Neural progenitor cell (in vitro differentiated cells): ENCODE results near the gene MORN4. TPM values are rescaled to one million over a fixed set of nuclear protein-coding genes. Genes with fewer than 3 reads are reported as not detected.
A peak's percentile ranks its signal among the peaks of the same experiment; 100 is the strongest.
"Not testable (repeated sequence)": the region's sequence is repeated elsewhere in the genome, so short reads cannot be mapped to it uniquely, and the experiment has no call there.

Source experiments
- DNase-seq: peaks from one replicate; pipeline ENCODE4 v3.0.0-alpha.2; 2016; ENCODE audit warnings: low spot score
- H2AFZ ChIP-seq: fragments of 200-600 bp; sonication (generic); replicated peaks from 2 replicates; pipeline ENCODE4 v1.6.1; 2016; ENCODE audit warnings: antibody characterized with exemption
- H3F3A ChIP-seq: fragments of 200-600 bp; sonication (generic); 2 replicates; pipeline ENCODE4 v1.6.1; 2016; ENCODE audit warnings: antibody characterized with exemption, low read depth
- H3K27ac ChIP-seq: fragments of 200-600 bp; sonication (generic); 2 replicates; pipeline ENCODE4 v1.5.1; 2016; ENCODE audit warnings: mild to moderate bottlenecking
- H3K27me3 ChIP-seq: fragments of 200-600 bp; sonication (generic); 2 replicates; pipeline ENCODE4 v1.6.1; 2016; ENCODE audit warnings: mild to moderate bottlenecking, moderate library complexity
- H3K36me3 ChIP-seq: fragments of 200-600 bp; sonication (generic); 2 replicates; pipeline ENCODE4 v1.5.1; 2016
- H3K4me1 ChIP-seq: fragments of 200-600 bp; sonication (generic); 2 replicates; pipeline ENCODE4 v1.6.1; 2016; ENCODE audit warnings: mixed run types
- H3K4me2 ChIP-seq: fragments of 200-600 bp; sonication (generic); 2 replicates; pipeline ENCODE4 v1.6.1; 2016
- H3K4me3 ChIP-seq: fragments of 200-600 bp; sonication (generic); 2 replicates; pipeline ENCODE4 v1.5.1; 2016
- H3K79me2 ChIP-seq: fragments of 200-600 bp; sonication (generic); 2 replicates; pipeline ENCODE4 v1.6.1; 2016; ENCODE audit warnings: low read depth
- H3K9ac ChIP-seq: fragments of 200-600 bp; sonication (generic); 2 replicates; pipeline ENCODE4 v1.6.1; 2016
- H3K9me3 ChIP-seq: fragments of 200-600 bp; sonication (generic); 2 replicates; pipeline ENCODE4 v1.5.1; 2016; ENCODE audit warnings: low read depth
- H4K20me1 ChIP-seq: fragments of 200-600 bp; sonication (generic); 2 replicates; pipeline ENCODE4 v1.6.1; 2016; ENCODE audit warnings: low read depth
- H3K27ac Mint-ChIP-seq: 3 replicates; pipeline ENCODE4 v1.8.0; 2021; ENCODE audit warnings: mixed read lengths
- H3K27me3 Mint-ChIP-seq: 2 replicates; pipeline ENCODE4 v1.8.0; 2022; ENCODE audit warnings: low read depth, mild to moderate bottlenecking, inconsistent platforms, moderate library complexity, mixed read lengths; ENCODE audit not compliant: insufficient read depth
- H3K36me3 Mint-ChIP-seq: 3 replicates; pipeline ENCODE4 v1.8.0; 2021; ENCODE audit warnings: mixed read lengths
- H3K4me1 Mint-ChIP-seq: 3 replicates; pipeline ENCODE4 v1.8.0; 2021; ENCODE audit warnings: mixed read lengths
- H3K4me3 Mint-ChIP-seq: 3 replicates; pipeline ENCODE4 v1.8.0; 2021; ENCODE audit warnings: mild to moderate bottlenecking, moderate library complexity, mixed read lengths
- H3K9me3 Mint-ChIP-seq: 3 replicates; pipeline ENCODE4 v1.8.0; 2020; ENCODE audit warnings: mixed read lengths
- EZH2 ChIP-seq: fragments of 200-600 bp; sonication (generic); IDR thresholded peaks from 2 replicates; pipeline ENCODE4 v1.6.1; 2017; ENCODE audit warnings: antibody characterized with exemption, mild to moderate bottlenecking, moderate library complexity
- EZH2phosphoT487 ChIP-seq: fragments of 200-600 bp; sonication (generic); IDR thresholded peaks from 2 replicates; pipeline ENCODE4 v1.6.1; 2017; ENCODE audit warnings: antibody characterized with exemption
- total RNA-seq: library from RNA; depleted of rRNA; stranded (reverse); fragments of >200 nt; gene quantifications from 2 replicates; pipeline ENCODE4 v1.2.3, GENCODE V29; 2015; ENCODE audit warnings: low replicate concordance
- TF ChIP-seq, protein P1 (sequence below): fragments of 200-600 bp; sonication (generic); IDR thresholded peaks from 2 replicates; pipeline ENCODE4 v1.5.1; 2017; ENCODE audit warnings: antibody characterized with exemption, mild to moderate bottlenecking

The MORN4 gene
- total RNA-seq, 1 donor from 2014 or later, result 23.8 TPM

DNA sequence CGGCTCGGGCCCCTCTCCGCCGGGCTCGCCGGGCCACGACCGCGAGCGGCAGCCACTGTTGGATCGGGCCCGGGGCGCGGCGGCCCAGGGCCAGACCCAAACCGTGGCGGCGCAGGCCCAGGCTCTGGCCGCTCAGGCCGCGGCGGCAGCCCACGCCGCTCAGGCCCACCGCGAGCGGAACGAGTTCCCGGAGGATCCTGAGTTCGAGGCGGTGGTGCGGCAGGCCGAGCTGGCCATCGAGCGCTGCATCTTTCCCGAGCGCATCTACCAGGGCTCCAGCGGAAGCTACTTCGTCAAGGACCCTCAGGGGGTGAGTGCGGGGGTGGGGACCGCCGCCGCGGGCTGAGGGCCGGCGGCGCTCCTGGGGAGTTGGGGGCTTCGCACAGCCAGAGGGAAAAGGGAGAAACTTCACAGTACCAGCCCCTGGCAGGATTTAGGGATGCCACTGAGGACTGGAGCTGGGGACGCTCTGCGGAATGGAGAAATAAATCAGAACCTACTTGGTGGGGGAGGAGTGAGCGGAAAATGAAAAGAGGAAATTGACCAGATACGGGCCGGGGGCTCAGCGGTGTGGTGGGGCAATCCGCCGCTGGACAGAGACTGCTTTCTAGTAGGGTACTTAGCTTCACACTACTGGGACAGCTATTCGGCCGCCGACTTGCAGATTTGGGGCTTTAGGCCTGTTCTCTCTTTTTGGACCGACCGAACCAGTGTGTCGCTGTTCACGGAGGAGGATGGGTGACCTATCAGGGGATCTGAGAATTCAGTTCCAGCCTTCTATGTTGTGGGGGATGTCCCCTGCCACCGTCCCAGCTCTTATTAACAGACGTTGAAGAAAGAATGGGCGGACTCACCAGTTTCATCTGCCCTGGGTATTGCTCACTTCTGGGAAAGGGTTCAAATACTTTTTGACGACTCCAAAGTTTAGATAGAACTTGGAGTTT, 7.8 kb upstream of the MORN4 start:
- no peak overlapping the region for H2AFZ ChIP-seq
- H3K4me3 ChIP-seq, result peak overlapping the region; percentile 76
- peaks cover 16% of the 10 kb centered on the region for H3F3A ChIP-seq
- H4K20me1 ChIP-seq, result peaks cover 35% of the 10 kb centered on the region
- Mint-ChIP-seq H3K27ac (peak overlapping the region; percentile 74), H3K4me1 (peaks cover 20% of the 10 kb centered on the region), H3K36me3 (peaks cover 15% of the 10 kb centered on the region), H3K27me3 (peaks cover 8% of the 10 kb centered on the region), H3K4me3 (peak overlapping the region; percentile 99), H3K9me3 (no peaks in the 10 kb centered on the region)
- no peaks in the 10 kb centered on the region for H3K9me3 ChIP-seq
- peak; percentile 70 for DNase-seq
- H3K27me3 ChIP-seq, result no peaks in the 10 kb centered on the region
- peak overlapping the region; percentile 91 for H3K4me2 ChIP-seq
- H3K36me3 ChIP-seq, result no peaks in the 10 kb centered on the region
- H3K79me2 ChIP-seq, result peaks cover 48% of the 10 kb centered on the region
- peak overlapping the region; percentile 22 for H3K27ac ChIP-seq
- H3K4me1 ChIP-seq, result peaks cover 11% of the 10 kb centered on the region
- TF ChIP-seq EZH2phosphoT487 (peak; percentile 20), EZH2 (peak; percentile 41)
- TF ChIP-seq, protein P1, sequence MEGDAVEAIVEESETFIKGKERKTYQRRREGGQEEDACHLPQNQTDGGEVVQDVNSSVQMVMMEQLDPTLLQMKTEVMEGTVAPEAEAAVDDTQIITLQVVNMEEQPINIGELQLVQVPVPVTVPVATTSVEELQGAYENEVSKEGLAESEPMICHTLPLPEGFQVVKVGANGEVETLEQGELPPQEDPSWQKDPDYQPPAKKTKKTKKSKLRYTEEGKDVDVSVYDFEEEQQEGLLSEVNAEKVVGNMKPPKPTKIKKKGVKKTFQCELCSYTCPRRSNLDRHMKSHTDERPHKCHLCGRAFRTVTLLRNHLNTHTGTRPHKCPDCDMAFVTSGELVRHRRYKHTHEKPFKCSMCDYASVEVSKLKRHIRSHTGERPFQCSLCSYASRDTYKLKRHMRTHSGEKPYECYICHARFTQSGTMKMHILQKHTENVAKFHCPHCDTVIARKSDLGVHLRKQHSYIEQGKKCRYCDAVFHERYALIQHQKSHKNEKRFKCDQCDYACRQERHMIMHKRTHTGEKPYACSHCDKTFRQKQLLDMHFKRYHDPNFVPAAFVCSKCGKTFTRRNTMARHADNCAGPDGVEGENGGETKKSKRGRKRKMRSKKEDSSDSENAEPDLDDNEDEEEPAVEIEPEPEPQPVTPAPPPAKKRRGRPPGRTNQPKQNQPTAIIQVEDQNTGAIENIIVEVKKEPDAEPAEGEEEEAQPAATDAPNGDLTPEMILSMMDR, result no peak
- peak overlapping the region; percentile 56 for H3K9ac ChIP-seq

DNA sequence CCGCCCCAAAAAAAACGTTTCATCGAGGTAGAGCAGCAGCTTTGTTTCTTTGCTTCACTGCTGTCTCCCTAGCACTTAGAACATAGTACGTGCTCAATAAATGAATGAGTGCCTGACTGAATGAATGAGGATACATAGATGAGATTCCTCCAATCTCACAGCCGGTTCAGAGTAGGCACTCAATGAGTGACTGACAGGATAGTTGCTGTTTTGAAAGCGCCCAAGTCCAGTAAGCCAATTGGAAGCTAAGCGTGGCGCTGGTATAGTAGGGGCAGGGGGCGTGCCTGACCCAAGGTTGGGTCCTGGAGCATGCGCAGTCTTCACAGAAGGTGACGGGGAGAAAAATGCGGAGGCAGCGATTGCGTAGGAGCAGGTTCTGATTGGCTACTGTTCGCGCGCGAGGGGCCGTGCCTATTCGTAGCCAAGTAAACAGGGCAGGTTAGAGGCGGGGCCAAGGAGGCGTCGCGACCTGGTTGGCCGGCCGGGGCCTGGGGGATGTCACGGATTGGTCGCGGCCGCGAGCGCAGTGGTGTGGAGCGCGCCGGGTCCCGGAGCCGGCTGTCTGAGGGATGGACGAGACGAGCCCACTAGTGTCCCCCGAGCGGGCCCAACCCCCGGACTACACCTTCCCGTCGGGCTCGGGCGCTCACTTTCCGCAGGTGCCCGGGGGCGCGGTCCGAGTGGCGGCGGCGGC, 7.0 kb upstream of the MORN4 start, which contains the start of gene PI4K2A:
PI4K2A (plus strand) TSS at position 498 of the 694 bp plus-strand sequence; CDS start at position 570, 72 bp downstream.
- peaks cover 11% of the 10 kb centered on the region for H3K4me1 ChIP-seq
- H3K79me2 ChIP-seq, result peaks cover 43% of the 10 kb centered on the region
- H3F3A ChIP-seq, result peaks cover 16% of the 10 kb centered on the region
- H3K27ac ChIP-seq, result peak within 1 kb of the TSS; percentile 22
- peaks cover 31% of the 10 kb centered on the region for H4K20me1 ChIP-seq
- peak within 1 kb of the TSS; percentile 91 for H3K4me2 ChIP-seq
- peak within 1 kb of the TSS; percentile 76 for H3K4me3 ChIP-seq
- no peaks in the 10 kb centered on the region for H3K36me3 ChIP-seq
- Mint-ChIP-seq H3K27me3 (peaks cover 8% of the 10 kb centered on the region), H3K4me3 (peak within 1 kb of the TSS; percentile 99), H3K4me1 (peaks cover 20% of the 10 kb centered on the region), H3K27ac (peak within 1 kb of the TSS; percentile 85), H3K9me3 (no peaks in the 10 kb centered on the region), H3K36me3 (peaks cover 12% of the 10 kb centered on the region)
- TF ChIP-seq EZH2phosphoT487 (no peak), EZH2 (no peak)
- TF ChIP-seq, protein P1, result no peak
- peak within 1 kb of the TSS; percentile 56 for H3K9ac ChIP-seq
- DNase-seq, result peak; percentile 100
- H2AFZ ChIP-seq, result peak within 1 kb of the TSS; percentile 22
- H3K27me3 ChIP-seq, result no peaks in the 10 kb centered on the region
- H3K9me3 ChIP-seq, result no peaks in the 10 kb centered on the region

DNA sequence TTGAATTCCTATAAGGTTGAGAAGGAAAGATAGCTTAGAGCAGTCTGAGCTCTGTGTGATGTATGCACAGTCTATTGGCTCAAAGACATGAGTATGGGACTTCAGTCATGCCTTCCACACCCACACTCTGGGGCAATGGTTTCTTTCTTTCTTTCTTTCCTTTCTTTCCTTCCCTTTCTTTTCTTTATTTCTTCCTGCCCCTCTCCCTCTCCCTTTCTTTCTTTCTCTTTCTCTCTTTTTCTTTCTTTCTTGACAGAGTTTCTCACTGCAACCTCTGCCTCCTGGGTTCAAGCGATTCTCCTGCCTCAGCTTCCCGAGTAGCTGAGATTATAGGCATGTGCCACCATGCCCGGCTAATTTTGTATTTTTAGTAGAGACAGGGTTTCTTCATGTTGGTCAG, 5.8 kb upstream of the MORN4 start:
- H3K27me3 Mint-ChIP-seq, result not testable (repeated sequence)

More for the DNA sequence above, 5.8 kb upstream of the MORN4 start:
- H2AFZ ChIP-seq, H3K9ac ChIP-seq, H3K27ac Mint-ChIP-seq, H3K9me3 Mint-ChIP-seq, H3K4me2 ChIP-seq, H3K4me3 Mint-ChIP-seq, H3K36me3 Mint-ChIP-seq, H3K27ac ChIP-seq, H3K9me3 ChIP-seq, H3K36me3 ChIP-seq, DNase-seq, H3K4me3 ChIP-seq, H3K27me3 ChIP-seq: not testable (repeated sequence)
- Histone ChIP-seq H3F3A (peaks cover 16% of the 10 kb centered on the region), H4K20me1 (peaks cover 27% of the 10 kb centered on the region), H3K4me1 (peaks cover 11% of the 10 kb centered on the region), H3K79me2 (peaks cover 33% of the 10 kb centered on the region)
- peaks cover 20% of the 10 kb centered on the region for H3K4me1 Mint-ChIP-seq
